ENCODE results near the gene TRIM3.

GRCh38 chr11:6414874-6415328 lies 58.8 kb downstream of the TRIM3 start:
- TF ChIP-seq POLR2A (IDR thresholded peaks at IDR 0.05) = no peak
- no peak for TF ChIP-seq CTCF (IDR thresholded peaks at IDR 0.05)
